ENCODE results near the gene RIPOR2. TPM values are rescaled to one million over a fixed set of nuclear protein-coding genes. Genes with fewer than 3 reads are reported as not detected.

The RIPOR2 gene, protein sequence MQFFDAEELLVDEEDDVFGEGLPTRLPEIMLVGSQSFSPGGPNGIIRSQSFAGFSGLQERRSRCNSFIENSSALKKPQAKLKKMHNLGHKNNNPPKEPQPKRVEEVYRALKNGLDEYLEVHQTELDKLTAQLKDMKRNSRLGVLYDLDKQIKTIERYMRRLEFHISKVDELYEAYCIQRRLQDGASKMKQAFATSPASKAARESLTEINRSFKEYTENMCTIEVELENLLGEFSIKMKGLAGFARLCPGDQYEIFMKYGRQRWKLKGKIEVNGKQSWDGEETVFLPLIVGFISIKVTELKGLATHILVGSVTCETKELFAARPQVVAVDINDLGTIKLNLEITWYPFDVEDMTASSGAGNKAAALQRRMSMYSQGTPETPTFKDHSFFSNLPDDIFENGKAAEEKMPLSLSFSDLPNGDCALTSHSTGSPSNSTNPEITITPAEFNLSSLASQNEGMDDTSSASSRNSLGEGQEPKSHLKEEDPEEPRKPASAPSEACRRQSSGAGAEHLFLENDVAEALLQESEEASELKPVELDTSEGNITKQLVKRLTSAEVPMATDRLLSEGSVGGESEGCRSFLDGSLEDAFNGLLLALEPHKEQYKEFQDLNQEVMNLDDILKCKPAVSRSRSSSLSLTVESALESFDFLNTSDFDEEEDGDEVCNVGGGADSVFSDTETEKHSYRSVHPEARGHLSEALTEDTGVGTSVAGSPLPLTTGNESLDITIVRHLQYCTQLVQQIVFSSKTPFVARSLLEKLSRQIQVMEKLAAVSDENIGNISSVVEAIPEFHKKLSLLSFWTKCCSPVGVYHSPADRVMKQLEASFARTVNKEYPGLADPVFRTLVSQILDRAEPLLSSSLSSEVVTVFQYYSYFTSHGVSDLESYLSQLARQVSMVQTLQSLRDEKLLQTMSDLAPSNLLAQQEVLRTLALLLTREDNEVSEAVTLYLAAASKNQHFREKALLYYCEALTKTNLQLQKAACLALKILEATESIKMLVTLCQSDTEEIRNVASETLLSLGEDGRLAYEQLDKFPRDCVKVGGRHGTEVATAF
- 94.8 TPM for polyA plus RNA-seq (2013)

- ChIA-PET CTCF (interaction anchor here (0.6 to 8.7 kb wide), 16 partner anchors 7 to 966 kb away, joined by 3 to 87 read pairs (median 8); no protein-coding TSS in a partner anchor), POLR2A (no interaction called here)
- no peaks in the 10 kb centered on the region for H3K27me3 ChIP-seq (replicated peaks in 2 of 5; ENCODE audit: control insufficient read depth in 4 of 5, insufficient read depth in 5 of 5, low read length in 4 of 5)
- H3K9me3 ChIP-seq (ENCODE audit: control extremely low read depth in 1 of 5, control insufficient read depth in 4 of 5, insufficient read depth in 2 of 5, low read depth in 1 of 5, low read length in 4 of 5) = no peaks in the 10 kb centered on the region
- WGBS (ENCODE audit: insufficient coverage) = 16% methylated on average over 8 of the region's 10 CpGs
- H3K4me1 ChIP-seq (ENCODE audit: control extremely low read depth in 1 of 4, control insufficient read depth in 4 of 4, insufficient read depth in 4 of 4, low read length in 3 of 4) = peaks cover 20 to 51% (median 32%) of the 10 kb centered on the region in 4 experiments
- peaks cover 0 to 11% (median 1%) of the 10 kb centered on the region in 4 experiments for H3K36me3 ChIP-seq (ENCODE audit: control insufficient read depth in 4 of 4, insufficient read depth in 4 of 4, low read length in 3 of 4)
- H3K4me3 ChIP-seq (ENCODE audit: control insufficient read depth in 1 of 7, extremely low read depth in 1 of 7, insufficient read depth in 4 of 7, low read depth in 2 of 7, low read length in 6 of 7) = peak within 1 kb of the TSS in 2 of 7 experiments; percentile 19 to 72
- H3K27ac ChIP-seq (ENCODE audit: insufficient read depth in 1 of 2, low read depth in 1 of 2, low read length in 2 of 2, poor library complexity in 1 of 2, severe bottlenecking in 2 of 2) = peak within 1 kb of the TSS in 1 of 2 experiments; percentile 61
- DNase-seq = peak; percentile 57 to 84 (median 79)
Observed at GRCh38 chr6:24935366-24936152, at the start of gene RIPOR2. RIPOR2 (minus strand) TSS chr6:24935960; CDS start chr6:24935898, 62 bp downstream.

GRCh38 chr6:24985323-24985722 is 49.6 kb upstream of the RIPOR2 start:
- ChIA-PET CTCF (interaction anchor here (0.7 to 1.0 kb wide), 2 partner anchors 27 to 62 kb away, joined by 3 read pairs; no protein-coding TSS in a partner anchor), POLR2A (no interaction called here)
- Histone ChIP-seq H3K9me3 (ENCODE audit: control extremely low read depth in 1 of 5, control insufficient read depth in 4 of 5, insufficient read depth in 2 of 5, low read depth in 1 of 5, low read length in 4 of 5) (peaks cover 0 to 2% (median 0%) of the 10 kb centered on the region in 5 experiments), H3K27ac (ENCODE audit: insufficient read depth in 1 of 2, low read depth in 1 of 2, low read length in 2 of 2, poor library complexity in 1 of 2, severe bottlenecking in 2 of 2) (no peak overlapping the region), H3K4me1 (ENCODE audit: control extremely low read depth in 1 of 4, control insufficient read depth in 4 of 4, insufficient read depth in 4 of 4, low read length in 3 of 4) (peaks cover 0 to 11% (median 7%) of the 10 kb centered on the region in 4 experiments), H3K27me3 (replicated peaks in 2 of 5; ENCODE audit: control insufficient read depth in 4 of 5, insufficient read depth in 5 of 5, low read length in 4 of 5) (no peaks in the 10 kb centered on the region), H3K36me3 (ENCODE audit: control insufficient read depth in 4 of 4, insufficient read depth in 4 of 4, low read length in 3 of 4) (peaks cover 7 to 23% (median 13%) of the 10 kb centered on the region in 4 experiments), H3K4me3 (ENCODE audit: control insufficient read depth in 1 of 7, extremely low read depth in 1 of 7, insufficient read depth in 4 of 7, low read depth in 2 of 7, low read length in 6 of 7) (no peak overlapping the region)
- 100% methylated on average over 2 of the region's 2 CpGs for WGBS (ENCODE audit: insufficient coverage)
- DNase-seq = no peak

DNA sequence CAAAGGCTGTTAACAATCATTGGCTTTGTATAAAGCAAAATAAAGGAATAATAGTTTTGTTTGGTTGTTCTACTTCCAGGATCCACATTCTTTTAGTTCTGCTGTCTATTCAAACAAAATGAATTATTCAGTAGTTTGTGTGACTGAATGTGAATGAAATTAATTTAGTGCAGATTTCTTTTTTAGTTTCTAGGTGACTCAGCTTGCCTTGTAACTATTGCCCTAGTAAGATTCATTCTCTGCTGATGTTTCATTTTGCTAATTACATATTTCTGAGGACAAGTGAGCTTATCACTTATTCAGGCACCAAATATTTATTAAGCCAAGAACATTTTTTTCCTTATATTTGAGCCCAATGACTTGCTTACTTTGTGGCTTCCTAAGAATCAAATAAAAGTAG is 46.5 kb upstream of the RIPOR2 start:
- DNase-seq = no peak
- ChIA-PET CTCF (interaction anchor here (1.1 to 3.7 kb wide), 9 partner anchors 8 to 99 kb away, joined by 3 to 20 read pairs (median 4); no protein-coding TSS in a partner anchor), POLR2A (no interaction called here)
- Histone ChIP-seq H3K4me1 (ENCODE audit: control extremely low read depth in 1 of 4, control insufficient read depth in 4 of 4, insufficient read depth in 4 of 4, low read length in 3 of 4) (peaks cover 2 to 19% (median 8%) of the 10 kb centered on the region in 4 experiments), H3K36me3 (ENCODE audit: control insufficient read depth in 4 of 4, insufficient read depth in 4 of 4, low read length in 3 of 4) (peaks cover 7 to 25% (median 17%) of the 10 kb centered on the region in 4 experiments), H3K27me3 (replicated peaks in 2 of 5; ENCODE audit: control insufficient read depth in 4 of 5, insufficient read depth in 5 of 5, low read length in 4 of 5) (no peaks in the 10 kb centered on the region), H3K4me3 (ENCODE audit: control insufficient read depth in 1 of 7, extremely low read depth in 1 of 7, insufficient read depth in 4 of 7, low read depth in 2 of 7, low read length in 6 of 7) (no peak overlapping the region), H3K9me3 (ENCODE audit: control extremely low read depth in 1 of 5, control insufficient read depth in 4 of 5, insufficient read depth in 2 of 5, low read depth in 1 of 5, low read length in 4 of 5) (peaks cover 0 to 2% (median 0%) of the 10 kb centered on the region in 5 experiments), H3K27ac (ENCODE audit: insufficient read depth in 1 of 2, low read depth in 1 of 2, low read length in 2 of 2, poor library complexity in 1 of 2, severe bottlenecking in 2 of 2) (no peak overlapping the region)

GRCh38 chr6:24981386-24981760 is 45.6 kb upstream of the RIPOR2 start:
- no peak for DNase-seq
- Histone ChIP-seq H3K36me3 (ENCODE audit: control insufficient read depth in 4 of 4, insufficient read depth in 4 of 4, low read length in 3 of 4) (peaks cover 6 to 21% (median 15%) of the 10 kb centered on the region in 4 experiments), H3K4me3 (ENCODE audit: control insufficient read depth in 1 of 7, extremely low read depth in 1 of 7, insufficient read depth in 4 of 7, low read depth in 2 of 7, low read length in 6 of 7) (no peak overlapping the region), H3K4me1 (ENCODE audit: control extremely low read depth in 1 of 4, control insufficient read depth in 4 of 4, insufficient read depth in 4 of 4, low read length in 3 of 4) (peaks cover 2 to 19% (median 8%) of the 10 kb centered on the region in 4 experiments), H3K27me3 (replicated peaks in 2 of 5; ENCODE audit: control insufficient read depth in 4 of 5, insufficient read depth in 5 of 5, low read length in 4 of 5) (no peaks in the 10 kb centered on the region), H3K9me3 (ENCODE audit: control extremely low read depth in 1 of 5, control insufficient read depth in 4 of 5, insufficient read depth in 2 of 5, low read depth in 1 of 5, low read length in 4 of 5) (no peaks in the 10 kb centered on the region), H3K27ac (ENCODE audit: insufficient read depth in 1 of 2, low read depth in 1 of 2, low read length in 2 of 2, poor library complexity in 1 of 2, severe bottlenecking in 2 of 2) (no peak overlapping the region)
- ChIA-PET POLR2A (no interaction called here), CTCF (interaction anchor here (1.4 to 3.7 kb wide), 3 partner anchors 10 to 100 kb away, joined by 3 to 20 read pairs (median 3); no protein-coding TSS in a partner anchor)
- 95% methylated on average over 4 of the region's 4 CpGs for WGBS (ENCODE audit: insufficient coverage)

DNA sequence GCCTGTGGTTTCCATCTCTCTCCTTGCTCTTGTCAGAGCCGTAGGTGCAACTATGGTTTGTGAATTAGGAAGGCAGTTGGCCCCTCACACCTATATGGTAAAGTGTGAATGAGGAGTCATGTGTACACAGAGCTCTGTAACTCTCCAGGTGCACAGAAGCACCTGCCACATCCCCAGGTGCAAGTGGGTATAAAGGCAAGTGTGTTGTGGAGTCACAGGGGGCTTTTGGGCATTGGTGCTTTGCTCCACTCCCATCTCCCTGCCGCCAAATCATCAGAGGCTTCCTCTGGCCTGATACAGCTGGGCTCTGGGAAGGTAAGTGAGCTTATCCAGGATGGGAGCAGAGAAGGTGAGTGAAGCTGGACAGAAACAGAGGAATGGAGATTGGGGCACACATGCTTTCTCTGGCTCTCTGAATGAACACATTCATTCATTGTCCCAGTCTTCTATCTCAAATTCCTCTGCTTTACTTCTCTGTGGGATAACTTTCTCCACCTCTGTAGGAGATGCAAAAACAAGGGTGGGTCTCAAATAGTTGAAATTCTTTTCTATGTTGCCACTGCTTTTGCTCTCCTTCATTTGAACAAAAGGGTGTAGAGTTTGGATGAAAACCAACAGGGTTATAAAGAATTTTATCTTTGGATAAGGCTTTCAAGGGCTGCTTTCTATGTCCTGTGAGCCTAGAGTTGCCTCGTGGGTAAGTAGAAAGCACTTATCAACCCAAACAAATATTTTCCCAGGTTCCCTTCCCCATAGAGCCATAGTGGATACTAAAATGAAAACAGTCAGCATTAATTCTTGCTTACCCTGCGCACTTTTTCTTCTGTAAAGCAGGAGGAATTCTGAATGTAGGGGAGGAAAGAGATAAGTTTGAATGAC is 45.0 kb upstream of the RIPOR2 start:
- 75% methylated on average over 2 of the region's 4 CpGs for WGBS (ENCODE audit: insufficient coverage)
- no peaks in the 10 kb centered on the region for H3K27me3 ChIP-seq (replicated peaks in 2 of 5; ENCODE audit: control insufficient read depth in 4 of 5, insufficient read depth in 5 of 5, low read length in 4 of 5)
- H3K36me3 ChIP-seq (ENCODE audit: control insufficient read depth in 4 of 4, insufficient read depth in 4 of 4, low read length in 3 of 4) = peaks cover 2 to 19% (median 13%) of the 10 kb centered on the region in 4 experiments
- DNase-seq = no peak
- POLR2A ChIA-PET = no interaction called here
- CTCF ChIA-PET = interaction anchor here (1.2 to 3.7 kb wide), 2 partner anchors 10 to 90 kb away, joined by 3 to 20 read pairs; no protein-coding TSS in a partner anchor
- no peaks in the 10 kb centered on the region for H3K9me3 ChIP-seq (ENCODE audit: control extremely low read depth in 1 of 5, control insufficient read depth in 4 of 5, insufficient read depth in 2 of 5, low read depth in 1 of 5, low read length in 4 of 5)
- H3K4me1 ChIP-seq (ENCODE audit: control extremely low read depth in 1 of 4, control insufficient read depth in 4 of 4, insufficient read depth in 4 of 4, low read length in 3 of 4) = peaks cover 2 to 19% (median 8%) of the 10 kb centered on the region in 4 experiments
- H3K4me3 ChIP-seq (ENCODE audit: control insufficient read depth in 1 of 7, extremely low read depth in 1 of 7, insufficient read depth in 4 of 7, low read depth in 2 of 7, low read length in 6 of 7) = no peak overlapping the region
- no peak overlapping the region for H3K27ac ChIP-seq (ENCODE audit: insufficient read depth in 1 of 2, low read depth in 1 of 2, low read length in 2 of 2, poor library complexity in 1 of 2, severe bottlenecking in 2 of 2)

Data from common myeloid progenitor, CD34-positive (primary cell).